ENCODE measurements around the gene RRAS.

DNA sequence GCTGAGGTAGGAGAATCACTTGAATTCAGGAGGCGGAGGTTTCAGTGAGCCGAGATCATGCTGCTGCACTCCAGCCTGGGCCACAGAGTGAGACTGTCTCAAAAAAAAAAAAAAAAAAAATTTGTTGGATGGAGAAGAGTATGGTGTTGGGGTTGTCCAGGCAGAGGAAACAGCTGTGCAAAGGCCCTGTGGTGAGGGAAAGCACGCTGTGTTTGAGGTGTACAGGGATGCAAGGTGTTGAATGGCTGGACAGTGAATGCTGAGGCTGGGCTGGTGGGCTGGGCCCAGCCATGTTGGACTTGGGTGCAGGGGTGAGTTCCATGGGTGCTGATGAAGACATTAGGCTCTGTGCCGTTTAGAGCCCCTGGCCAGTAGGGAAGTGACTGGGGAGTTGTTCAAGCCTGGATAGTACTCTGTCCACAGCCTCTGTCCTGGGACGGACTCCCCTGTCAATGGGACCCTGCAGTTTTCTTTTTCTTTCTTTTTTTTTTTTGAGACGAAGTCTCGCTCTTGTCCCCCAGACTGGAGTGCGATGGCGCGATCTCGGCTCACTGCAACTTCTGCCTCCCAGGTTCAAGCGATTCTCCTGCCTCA is 30.3 kb downstream of the RRAS start:
- TF ChIP-seq, protein P1, sequence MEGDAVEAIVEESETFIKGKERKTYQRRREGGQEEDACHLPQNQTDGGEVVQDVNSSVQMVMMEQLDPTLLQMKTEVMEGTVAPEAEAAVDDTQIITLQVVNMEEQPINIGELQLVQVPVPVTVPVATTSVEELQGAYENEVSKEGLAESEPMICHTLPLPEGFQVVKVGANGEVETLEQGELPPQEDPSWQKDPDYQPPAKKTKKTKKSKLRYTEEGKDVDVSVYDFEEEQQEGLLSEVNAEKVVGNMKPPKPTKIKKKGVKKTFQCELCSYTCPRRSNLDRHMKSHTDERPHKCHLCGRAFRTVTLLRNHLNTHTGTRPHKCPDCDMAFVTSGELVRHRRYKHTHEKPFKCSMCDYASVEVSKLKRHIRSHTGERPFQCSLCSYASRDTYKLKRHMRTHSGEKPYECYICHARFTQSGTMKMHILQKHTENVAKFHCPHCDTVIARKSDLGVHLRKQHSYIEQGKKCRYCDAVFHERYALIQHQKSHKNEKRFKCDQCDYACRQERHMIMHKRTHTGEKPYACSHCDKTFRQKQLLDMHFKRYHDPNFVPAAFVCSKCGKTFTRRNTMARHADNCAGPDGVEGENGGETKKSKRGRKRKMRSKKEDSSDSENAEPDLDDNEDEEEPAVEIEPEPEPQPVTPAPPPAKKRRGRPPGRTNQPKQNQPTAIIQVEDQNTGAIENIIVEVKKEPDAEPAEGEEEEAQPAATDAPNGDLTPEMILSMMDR (IDR thresholded peaks at IDR 0.05): no peak
- TF ChIP-seq POLR2A (IDR thresholded peaks at IDR 0.05): no peak

Measured in right lobe of liver (tissue), 4 donors.